ENCODE measurements around the gene TMEM151B. TPM values are rescaled to one million over a fixed set of nuclear protein-coding genes. Genes with fewer than 3 reads are reported as not detected.
"Not testable (repeated sequence)": the region's sequence is repeated elsewhere in the genome, so short reads cannot be mapped to it uniquely, and the experiment has no call there.

The TMEM151B gene
- total and polyA plus RNA-seq, 11 donors, result 0.21 to 5.3 (median 0.45) TPM; not detected in 4

- Histone ChIP-seq H3K4me3 (peak overlapping the region in 4 of 12 donors; percentile 86 to 100 (median 96)), H3K9me3 (no peaks in the 10 kb centered on the region), H3K27me3 (no peaks in the 10 kb centered on the region), H3K36me3 (peaks cover 0 to 51% (median 41%) of the 10 kb centered on the region in 9 donors), H3K4me1 (peaks cover 0 to 36% (median 10%) of the 10 kb centered on the region in 12 donors), H3K27ac (no peak overlapping the region)
- DNase-seq (no peak), ATAC-seq (no peak)
- TF ChIP-seq CTCF (IDR thresholded peaks at IDR 0.05), result no peak
- TF ChIP-seq POLR2A (IDR thresholded peaks at IDR 0.05), result no peak
- intact Hi-C loops (cut with DNase I), result loop anchor here in 2 of 10 donors (2.0 to 10.0 kb wide), 3 partner anchors 44 to 207 kb away; partner anchors contain the start of genes CDC5L (in 1 of the 2) and NFKBIE (in 1 of the 2)
- 69 to 80% (median 75%) methylated on average over 3 of the region's 3 CpGs for WGBS, 4 donors
Observed at GRCh38 chr6:44311767-44312166, 41.5 kb downstream of the TMEM151B start.

GRCh38 chr6:44312901-44313788 is 42.9 kb downstream of the TMEM151B start, which contains the start of gene AARS2:
TSS of gene AARS2 (minus strand) at chr6:44313347. CDS start at chr6:44313323, 24 bp downstream.
- peak in 1 of 2 donors; percentile 58 for TF ChIP-seq POLR2A (IDR thresholded peaks at IDR 0.05)
- peak; percentile 93 to 100 (median 98) for TF ChIP-seq CTCF (IDR thresholded peaks at IDR 0.05)
- Histone ChIP-seq H3K4me1 (peaks cover 0 to 36% (median 10%) of the 10 kb centered on the region in 12 donors), H3K36me3 (peaks cover 0 to 38% (median 31%) of the 10 kb centered on the region in 9 donors), H3K27ac (peak within 1 kb of the TSS; percentile 56 to 91 (median 80)), H3K9me3 (no peaks in the 10 kb centered on the region), H3K27me3 (peaks cover 0 to 5% (median 0%) of the 10 kb centered on the region in 9 donors), H3K4me3 (peak within 1 kb of the TSS; percentile 60 to 100 (median 96))
- ATAC-seq, result peak; percentile 80 to 93 (median 92)
- intact Hi-C loops (cut with DNase I), result loop anchor here in 2 of 10 donors (2.0 to 10.0 kb wide), 3 partner anchors 46 to 208 kb away; partner anchors contain the start of genes CDC5L (in 1 of the 2) and NFKBIE (in 1 of the 2)
- 2 to 5% (median 3%) methylated on average over 34 to 52 of the region's 52 CpGs for WGBS, 4 donors
- DNase-seq, result peak; percentile 87 to 94 (median 89)

- not testable (repeated sequence) for H3K4me3 ChIP-seq, ATAC-seq, DNase-seq, H3K27ac ChIP-seq, H3K9me3 ChIP-seq
- intact Hi-C loops (cut with DNase I), result loop anchor here in 2 of 10 donors (5.0 to 10.0 kb wide), 2 partner anchors 47 to 210 kb away; partner anchors contain the start of gene NFKBIE (in 1 of the 2)
- WGBS, 4 donors, result 91 to 95% (median 93%) methylated on average over 8 of the region's 8 CpGs
- Histone ChIP-seq H3K4me1 (peaks cover 0 to 24% (median 10%) of the 10 kb centered on the region in 12 donors), H3K27me3 (peaks cover 0 to 13% (median 0%) of the 10 kb centered on the region in 9 donors), H3K36me3 (peaks cover 0 to 22% (median 17%) of the 10 kb centered on the region in 9 donors)
Observed at GRCh38 chr6:44314657-44315056, 44.4 kb downstream of the TMEM151B start.

- Histone ChIP-seq H3K9me3 (no peaks in the 10 kb centered on the region), H3K4me3 (no peak overlapping the region), H3K36me3 (peaks cover 0 to 14% (median 8%) of the 10 kb centered on the region in 9 donors), H3K27ac (no peak overlapping the region), H3K4me1 (peaks cover 0 to 17% (median 10%) of the 10 kb centered on the region in 12 donors), H3K27me3 (peaks cover 0 to 19% (median 0%) of the 10 kb centered on the region in 9 donors)
- ATAC-seq (no peak), DNase-seq (no peak)
- intact Hi-C loops (cut with DNase I), result loop anchor here in 1 of 10 donors (10.0 kb wide), 1 partner anchor 211 kb away; no protein-coding TSS in a partner anchor
- WGBS, 4 donors, result 60 to 73% (median 69%) methylated on average over 3 of the region's 3 CpGs
- no peak for TF ChIP-seq POLR2A (IDR thresholded peaks at IDR 0.05)
- TF ChIP-seq CTCF (IDR thresholded peaks at IDR 0.05), result no peak
Observed at GRCh38 chr6:44315516-44315915, 45.3 kb downstream of the TMEM151B start.
